Erythroblast (primary cell): ENCODE data around the gene DNAJB13.
A peak's percentile ranks its signal among the peaks of the same experiment; 100 is the strongest.
"Not testable (repeated sequence)": the region's sequence is repeated elsewhere in the genome, so short reads cannot be mapped to it uniquely, and the experiment has no call there.

ENCODE experiments used
- DNase-seq, 2 experiments: peaks; one replicate each; lab custom pipeline; 2025; lab: John Stamatoyannopoulos, UW
- GATA1 ChIP-seq: IDR thresholded peaks from 2 replicates; pipeline ENCODE4 v1.6.1; 2011; ENCODE audit warnings: low read depth, mild to moderate bottlenecking, control low read depth, low read length, moderate library complexity
- POLR2A ChIP-seq: IDR thresholded peaks from 2 replicates; pipeline ENCODE4 v1.6.1; 2011; ENCODE audit warnings: mild to moderate bottlenecking, low read length

DNAJB13 gene

GRCh38 chr11:73950869-73951710 lies at the start of gene DNAJB13:
Gene DNAJB13 (plus strand): TSS chr11:73951026. CDS start chr11:73951070, 44 bp downstream.
- TF ChIP-seq GATA1 (no peak), POLR2A (no peak)
- peak; percentile 44 to 55 for DNase-seq

GRCh38 chr11:73902303-73902702 lies 48.5 kb upstream of the DNAJB13 start:
- no peak for TF ChIP-seq GATA1
- TF ChIP-seq POLR2A: no peak

GRCh38 chr11:73907191-73907590 lies 43.6 kb upstream of the DNAJB13 start:
- no peak for TF ChIP-seq POLR2A
- TF ChIP-seq GATA1: no peak
- peak; percentile 54 to 74 for DNase-seq

More at GRCh38 chr11:73902303-73902702, 48.5 kb upstream of the DNAJB13 start:
- peak in 1 of 2 experiments; percentile 9 for DNase-seq

- no peak for DNase-seq
- no peak for TF ChIP-seq POLR2A
- TF ChIP-seq GATA1: no peak
Observed at GRCh38 chr11:73912026-73912425, 38.8 kb upstream of the DNAJB13 start.

- no peak for DNase-seq
- TF ChIP-seq GATA1: no peak
- TF ChIP-seq POLR2A: no peak
Observed at GRCh38 chr11:73913472-73913871, 37.4 kb upstream of the DNAJB13 start.

- no peak for TF ChIP-seq POLR2A
- no peak for TF ChIP-seq GATA1
- DNase-seq: peak; percentile 7 to 16
Observed at GRCh38 chr11:73914284-73914683, 36.5 kb upstream of the DNAJB13 start.

- DNase-seq: peak in 1 of 2 experiments; percentile 8
- TF ChIP-seq POLR2A (no peak), GATA1 (no peak)
Observed at GRCh38 chr11:73916435-73916834, 34.4 kb upstream of the DNAJB13 start.

GRCh38 chr11:73921180-73921579 lies 29.6 kb upstream of the DNAJB13 start:
- no peak for TF ChIP-seq GATA1
- TF ChIP-seq POLR2A: no peak
- DNase-seq: no peak

- TF ChIP-seq POLR2A: no peak
- TF ChIP-seq GATA1: no peak
- DNase-seq: no peak
Observed at GRCh38 chr11:73929388-73929787, 21.4 kb upstream of the DNAJB13 start.

GRCh38 chr11:73931039-73931645 lies 19.7 kb upstream of the DNAJB13 start:
- peak; percentile 73 to 75 for DNase-seq

GRCh38 chr11:73931951-73932350 lies 18.9 kb upstream of the DNAJB13 start:
- TF ChIP-seq POLR2A (no peak), GATA1 (no peak)
- DNase-seq: no peak

More at GRCh38 chr11:73931039-73931645, 19.7 kb upstream of the DNAJB13 start:
- TF ChIP-seq POLR2A: no peak
- no peak for TF ChIP-seq GATA1

- TF ChIP-seq POLR2A (no peak), GATA1 (no peak)
- DNase-seq: no peak
Observed at GRCh38 chr11:73932781-73933180, 18.0 kb upstream of the DNAJB13 start.

- DNase-seq: not testable (repeated sequence)
Observed at GRCh38 chr11:73936047-73936446, 14.8 kb upstream of the DNAJB13 start.

GRCh38 chr11:73939096-73939495 lies 11.7 kb upstream of the DNAJB13 start:
- DNase-seq: no peak
- no peak for TF ChIP-seq POLR2A
- TF ChIP-seq GATA1: no peak
